VCaP (cell line): ENCODE results near the gene B3GNT8.
A peak's percentile ranks its signal among the peaks of the same experiment; 100 is the strongest.
"Not testable (repeated sequence)": the region's sequence is repeated elsewhere in the genome, so short reads cannot be mapped to it uniquely, and the experiment has no call there.

Source experiments
- H3K27ac ChIP-seq: fragments of 450-650 bp; 2 replicates; pipeline ENCODE4 v1.5.1; 2017
- CTCF ChIP-seq: fragments of 450-650 bp; conservative IDR thresholded peaks from 2 replicates; pipeline ENCODE4 v1.5.1; 2017; ENCODE audit warnings: mild to moderate bottlenecking, moderate library complexity

Gene B3GNT8

GRCh38 chr19:41397086-41398049 is 29.8 kb downstream of the B3GNT8 start, which contains the start of the genes BCKDHA and EXOSC5:
Gene BCKDHA (plus strand): TSS chr19:41397818. CDS start chr19:41397828, 10 bp downstream.
Gene EXOSC5 (minus strand): TSS chr19:41397359. CDS start chr19:41397328, 31 bp downstream.
- no peak for TF ChIP-seq CTCF
- peak within 1 kb of the TSS; percentile 97 for H3K27ac ChIP-seq

- TF ChIP-seq CTCF: no peak
- H3K27ac ChIP-seq: no peak overlapping the region
These were observed 31.8 kb downstream of the B3GNT8 start for GRCh38 chr19:41395355-41395754.

- no peak overlapping the region for H3K27ac ChIP-seq
- TF ChIP-seq CTCF: no peak
These were observed 34.4 kb downstream of the B3GNT8 start for GRCh38 chr19:41392775-41393174.

DNA sequence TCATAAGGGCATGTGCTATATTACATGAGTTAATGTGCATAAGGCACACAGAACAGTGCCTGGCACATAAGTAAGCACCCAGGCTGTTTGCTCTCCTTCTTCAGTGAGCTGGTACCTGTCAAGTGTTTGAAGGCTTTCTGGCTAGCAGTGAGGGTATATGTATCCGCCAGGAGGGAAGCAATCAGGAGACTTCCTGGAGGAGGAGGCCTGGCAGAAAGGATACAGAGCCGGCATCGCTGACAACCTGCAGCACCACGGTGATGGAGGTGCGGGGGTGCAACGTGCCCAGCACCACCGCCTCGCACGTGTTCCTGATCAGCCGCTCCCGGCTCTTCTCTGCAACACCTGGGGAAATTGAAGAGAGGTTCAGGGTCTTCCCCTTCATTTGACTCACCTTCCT is 35.6 kb downstream of the B3GNT8 start:
- no peak overlapping the region for H3K27ac ChIP-seq
- TF ChIP-seq CTCF: no peak

- no peak for TF ChIP-seq CTCF
- no peak overlapping the region for H3K27ac ChIP-seq
These were observed 40.7 kb downstream of the B3GNT8 start for GRCh38 chr19:41386442-41386841.

DNA sequence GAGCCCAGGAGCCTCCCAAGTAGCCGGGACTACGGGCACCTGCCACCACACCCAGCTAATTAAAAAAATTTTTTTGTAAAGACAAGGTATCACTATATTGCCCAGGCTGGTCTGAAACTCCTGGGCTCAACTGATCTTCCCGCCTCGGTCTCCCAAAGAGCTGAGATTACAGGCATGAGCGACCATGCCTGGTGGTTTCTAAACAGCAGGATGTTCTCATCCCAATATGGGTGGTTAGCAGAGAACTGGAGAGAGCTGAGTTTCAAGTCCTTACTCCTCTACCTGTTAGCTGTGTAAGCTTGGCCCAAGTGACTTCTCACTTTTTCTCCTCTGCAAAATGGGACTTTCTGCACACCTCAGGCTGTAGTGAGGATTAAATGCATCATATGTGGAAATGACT is 42.8 kb downstream of the B3GNT8 start:
- no peak for TF ChIP-seq CTCF
- H3K27ac ChIP-seq: no peak overlapping the region

DNA sequence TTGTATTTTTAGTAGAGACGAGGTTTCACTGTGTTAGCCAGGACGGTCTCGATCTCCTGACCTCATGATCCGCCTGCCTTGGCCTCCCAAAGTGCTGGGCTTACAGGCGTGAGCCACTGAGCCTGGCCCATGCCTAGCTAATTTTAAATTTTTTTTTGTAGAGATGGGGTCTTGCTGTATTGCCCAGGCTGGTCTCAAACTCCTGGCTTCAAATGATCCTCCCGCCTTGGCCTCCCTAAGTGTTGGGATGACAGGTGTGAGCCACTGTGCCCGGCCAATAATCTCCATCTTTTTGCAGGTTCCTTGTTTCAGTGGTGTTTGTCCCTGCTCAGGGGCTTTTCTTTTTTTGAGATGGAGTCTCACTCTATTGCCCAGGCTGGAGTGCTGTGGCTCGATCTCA is 45.6 kb downstream of the B3GNT8 start:
- H3K27ac ChIP-seq: not testable (repeated sequence)
